Ishikawa (cell line): ENCODE measurements around the gene PEAK3.

ENCODE experiments used
- CREB1 ChIP-seq: IDR thresholded peaks from 2 replicates; pipeline ENCODE4 v1.6.1; 2012; ENCODE audit warnings: low read depth
- EGR1 ChIP-seq: IDR thresholded peaks from 2 replicates; pipeline ENCODE4 v1.6.1; 2012
- FOXM1 ChIP-seq: IDR thresholded peaks from 2 replicates; pipeline ENCODE4 v1.6.1; 2012; ENCODE audit warnings: low read depth, borderline replicate concordance
- NFIC ChIP-seq: IDR thresholded peaks from 2 replicates; pipeline ENCODE4 v1.6.1; 2012
- RAD21 ChIP-seq: IDR thresholded peaks from 2 replicates; pipeline ENCODE4 v1.6.1; 2012; ENCODE audit warnings: low read depth
- TCF12 ChIP-seq: IDR thresholded peaks from 2 replicates; pipeline ENCODE4 v1.6.1; 2012; ENCODE audit warnings: low read depth
- TEAD4 ChIP-seq: IDR thresholded peaks from 2 replicates; pipeline ENCODE4 v1.6.1; 2012
- YY1 ChIP-seq: IDR thresholded peaks from 2 replicates; pipeline ENCODE4 v1.6.1; 2012; ENCODE audit warnings: low read depth
- TF ChIP-seq, protein P1 (sequence below): IDR thresholded peaks from 2 replicates; pipeline ENCODE4 v1.6.1; 2012; ENCODE audit warnings: low read depth, mild to moderate bottlenecking
- TF ChIP-seq, protein P2 (sequence below): IDR thresholded peaks from 2 replicates; pipeline ENCODE4 v1.6.1; 2012
- TF ChIP-seq, protein P3 (sequence below): IDR thresholded peaks from 2 replicates; pipeline ENCODE4 v1.6.1; 2012

Gene PEAK3

DNA sequence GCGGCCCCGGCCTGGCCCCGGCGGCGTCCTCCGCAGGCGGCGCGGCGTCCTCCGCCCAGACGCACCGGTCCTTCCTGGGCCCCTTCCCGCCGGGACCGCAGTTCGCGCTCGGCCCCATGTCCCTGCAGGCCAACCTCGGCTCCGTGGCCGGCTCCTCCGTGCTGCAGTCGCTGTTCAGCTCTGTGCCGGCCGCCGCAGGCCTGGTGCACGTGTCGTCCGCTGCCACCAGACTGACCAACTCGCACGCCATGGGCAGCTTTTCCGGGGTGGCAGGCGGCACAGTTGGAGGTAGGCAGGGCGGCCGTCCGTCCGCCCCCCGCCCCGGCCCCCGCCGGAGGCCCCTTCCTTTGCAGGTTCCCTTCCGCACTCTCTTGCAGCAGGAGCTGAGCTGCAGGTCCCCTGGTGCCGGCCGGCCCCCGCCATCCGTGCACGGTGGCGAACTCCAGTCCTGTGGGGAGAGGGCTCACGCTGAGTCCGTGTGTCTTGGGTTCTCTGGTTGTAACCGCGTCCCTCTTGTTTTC is 55.1 kb downstream of the PEAK3 start:
- TF ChIP-seq YY1 (no peak), CREB1 (no peak), TEAD4 (no peak), RAD21 (no peak), EGR1 (no peak), NFIC (no peak)

DNA sequence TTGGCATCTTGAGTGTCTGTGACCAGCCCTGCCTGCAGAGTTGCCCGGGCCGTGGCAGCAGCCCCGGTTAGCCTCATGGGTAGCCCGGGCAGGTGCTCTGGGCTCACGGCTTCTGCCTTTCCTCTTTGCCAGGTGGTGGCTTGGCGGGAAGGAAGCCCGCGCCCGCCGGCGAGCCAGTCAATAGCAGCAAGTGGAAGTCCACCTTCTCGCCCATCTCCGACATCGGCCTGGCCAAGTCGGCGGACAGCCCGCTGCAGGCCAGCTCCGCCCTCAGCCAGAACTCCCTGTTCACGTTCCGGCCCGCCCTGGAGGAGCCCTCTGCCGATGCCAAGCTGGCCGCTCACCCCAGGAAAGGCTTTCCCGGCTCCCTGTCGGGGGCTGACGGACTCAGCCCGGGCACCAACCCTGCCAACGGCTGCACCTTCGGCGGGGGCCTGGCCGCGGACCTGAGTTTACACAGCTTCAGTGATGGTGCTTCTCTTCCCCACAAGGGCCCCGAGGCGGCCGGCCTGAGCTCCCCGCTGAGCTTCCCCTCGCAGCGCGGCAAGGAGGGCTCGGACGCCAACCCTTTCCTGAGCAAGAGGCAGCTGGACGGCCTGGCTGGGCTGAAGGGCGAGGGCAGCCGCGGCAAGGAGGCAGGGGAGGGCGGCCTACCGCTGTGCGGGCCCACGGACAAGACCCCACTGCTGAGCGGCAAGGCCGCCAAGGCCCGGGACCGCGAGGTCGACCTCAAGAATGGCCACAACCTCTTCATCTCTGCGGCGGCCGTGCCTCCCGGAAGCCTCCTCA is 55.7 kb downstream of the PEAK3 start:
- TF ChIP-seq YY1, result no peak
- TF ChIP-seq TCF12, result no peak
- TF ChIP-seq EGR1, result no peak
- TF ChIP-seq, protein P1, sequence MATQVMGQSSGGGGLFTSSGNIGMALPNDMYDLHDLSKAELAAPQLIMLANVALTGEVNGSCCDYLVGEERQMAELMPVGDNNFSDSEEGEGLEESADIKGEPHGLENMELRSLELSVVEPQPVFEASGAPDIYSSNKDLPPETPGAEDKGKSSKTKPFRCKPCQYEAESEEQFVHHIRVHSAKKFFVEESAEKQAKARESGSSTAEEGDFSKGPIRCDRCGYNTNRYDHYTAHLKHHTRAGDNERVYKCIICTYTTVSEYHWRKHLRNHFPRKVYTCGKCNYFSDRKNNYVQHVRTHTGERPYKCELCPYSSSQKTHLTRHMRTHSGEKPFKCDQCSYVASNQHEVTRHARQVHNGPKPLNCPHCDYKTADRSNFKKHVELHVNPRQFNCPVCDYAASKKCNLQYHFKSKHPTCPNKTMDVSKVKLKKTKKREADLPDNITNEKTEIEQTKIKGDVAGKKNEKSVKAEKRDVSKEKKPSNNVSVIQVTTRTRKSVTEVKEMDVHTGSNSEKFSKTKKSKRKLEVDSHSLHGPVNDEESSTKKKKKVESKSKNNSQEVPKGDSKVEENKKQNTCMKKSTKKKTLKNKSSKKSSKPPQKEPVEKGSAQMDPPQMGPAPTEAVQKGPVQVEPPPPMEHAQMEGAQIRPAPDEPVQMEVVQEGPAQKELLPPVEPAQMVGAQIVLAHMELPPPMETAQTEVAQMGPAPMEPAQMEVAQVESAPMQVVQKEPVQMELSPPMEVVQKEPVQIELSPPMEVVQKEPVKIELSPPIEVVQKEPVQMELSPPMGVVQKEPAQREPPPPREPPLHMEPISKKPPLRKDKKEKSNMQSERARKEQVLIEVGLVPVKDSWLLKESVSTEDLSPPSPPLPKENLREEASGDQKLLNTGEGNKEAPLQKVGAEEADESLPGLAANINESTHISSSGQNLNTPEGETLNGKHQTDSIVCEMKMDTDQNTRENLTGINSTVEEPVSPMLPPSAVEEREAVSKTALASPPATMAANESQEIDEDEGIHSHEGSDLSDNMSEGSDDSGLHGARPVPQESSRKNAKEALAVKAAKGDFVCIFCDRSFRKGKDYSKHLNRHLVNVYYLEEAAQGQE, result no peak
- TF ChIP-seq CREB1, result no peak
- no peak for TF ChIP-seq RAD21
- TF ChIP-seq, protein P2, sequence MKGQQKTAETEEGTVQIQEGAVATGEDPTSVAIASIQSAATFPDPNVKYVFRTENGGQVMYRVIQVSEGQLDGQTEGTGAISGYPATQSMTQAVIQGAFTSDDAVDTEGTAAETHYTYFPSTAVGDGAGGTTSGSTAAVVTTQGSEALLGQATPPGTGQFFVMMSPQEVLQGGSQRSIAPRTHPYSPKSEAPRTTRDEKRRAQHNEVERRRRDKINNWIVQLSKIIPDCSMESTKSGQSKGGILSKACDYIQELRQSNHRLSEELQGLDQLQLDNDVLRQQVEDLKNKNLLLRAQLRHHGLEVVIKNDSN, result no peak
- TF ChIP-seq NFIC, result no peak
- no peak for TF ChIP-seq TEAD4
- TF ChIP-seq, protein P3, sequence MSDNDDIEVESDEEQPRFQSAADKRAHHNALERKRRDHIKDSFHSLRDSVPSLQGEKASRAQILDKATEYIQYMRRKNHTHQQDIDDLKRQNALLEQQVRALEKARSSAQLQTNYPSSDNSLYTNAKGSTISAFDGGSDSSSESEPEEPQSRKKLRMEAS, result no peak
- no peak for TF ChIP-seq FOXM1

DNA sequence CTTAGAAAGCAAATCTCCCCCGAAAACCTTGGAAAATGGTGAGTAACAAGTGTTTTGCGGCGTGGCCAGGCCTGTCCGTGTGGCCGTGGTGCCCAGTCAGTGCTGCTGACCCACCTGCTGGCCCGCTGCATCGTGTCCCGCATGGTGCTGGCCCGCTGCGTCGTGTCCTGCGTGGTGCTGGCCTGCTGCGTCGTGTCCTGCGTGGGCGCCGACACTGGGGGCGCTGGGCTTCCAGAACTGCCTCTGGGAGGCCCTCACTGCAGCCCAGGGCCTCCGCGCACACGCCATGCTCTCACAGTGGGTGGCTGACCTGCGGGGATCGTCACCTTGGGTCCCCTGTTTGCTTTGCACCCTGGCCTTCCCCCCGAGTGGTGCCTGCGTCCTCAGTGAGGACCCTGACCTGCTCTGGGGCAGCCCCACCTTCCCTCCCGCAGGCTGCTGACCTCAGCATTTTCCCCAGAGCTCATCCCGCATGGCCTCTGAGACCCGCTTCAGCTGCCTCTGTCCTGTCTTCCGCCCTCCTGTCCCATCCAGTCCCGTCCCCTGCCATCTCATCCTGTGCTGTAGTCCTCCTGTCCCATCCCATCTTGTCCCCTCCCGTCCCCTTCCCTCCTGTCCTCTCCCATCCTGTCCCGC is 56.4 kb downstream of the PEAK3 start:
- TF ChIP-seq EGR1 (no peak), CREB1 (no peak), TEAD4 (no peak)
- TF ChIP-seq, protein P1, result no peak

DNA sequence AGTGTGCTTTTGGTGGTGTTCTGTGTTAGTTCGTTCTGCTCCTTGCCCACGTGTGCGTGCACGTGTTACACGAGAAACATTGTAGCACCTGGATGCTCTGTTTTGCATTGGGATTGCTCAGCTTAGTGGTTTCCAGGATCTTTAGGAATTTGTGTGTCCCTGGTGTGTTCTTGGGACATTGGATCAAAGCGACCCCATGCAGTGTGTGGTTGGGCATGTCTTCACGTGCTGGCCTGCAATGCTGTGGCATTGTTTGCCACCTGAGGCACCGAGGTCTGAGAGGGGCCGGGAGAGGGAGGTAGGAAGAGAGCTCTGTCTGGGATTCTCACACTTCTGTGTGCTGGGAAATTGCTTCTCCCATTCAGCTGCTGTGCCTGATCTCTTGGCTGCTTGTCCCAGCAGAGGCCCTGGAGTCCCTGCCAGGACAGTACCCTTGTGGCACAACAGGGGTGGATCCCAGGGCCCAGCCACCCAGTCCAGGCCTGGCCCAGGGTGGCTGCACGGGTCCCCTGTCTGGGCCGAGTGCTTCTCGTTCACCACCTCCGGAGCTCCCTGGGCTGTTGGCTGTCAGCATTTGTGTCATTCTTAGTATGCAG is 57.1 kb downstream of the PEAK3 start:
- TF ChIP-seq RAD21 (no peak), FOXM1 (no peak)
- TF ChIP-seq, protein P2, result no peak
